PFSK-1 (cell line): ENCODE data around the gene EFNA2.

Source experiments
- FOXP2 ChIP-seq: optimal IDR thresholded peaks from 2 replicates; pipeline ENCODE3; 2011; ENCODE audit warnings: borderline replicate concordance, control low read depth, inconsistent platforms; ENCODE audit not compliant: insufficient read depth; ENCODE audit errors: extremely low read length, extremely low read depth
- POLR2AphosphoS5 ChIP-seq: IDR thresholded peaks from 2 replicates; pipeline ENCODE4 v1.6.1; 2012; ENCODE audit warnings: low read depth, mild to moderate bottlenecking, control low read depth, low read length, moderate library complexity
- REST ChIP-seq, 2 experiments: IDR thresholded peaks; 2 replicates each; pipeline versions ENCODE4 v1.6.1 to v1.8.0; 2011 to 2012; ENCODE audit warnings: low read depth in 2 of 2, low read length in 2 of 2, control low read depth in 1 of 2, inconsistent platforms in 1 of 2, mild to moderate bottlenecking in 1 of 2, moderate library complexity in 1 of 2; ENCODE audit not compliant: insufficient read depth in 1 of 2
- SIN3A ChIP-seq: IDR thresholded peaks from 2 replicates; pipeline ENCODE4 v1.6.1; 2012; ENCODE audit warnings: mild to moderate bottlenecking, low read length, moderate library complexity, borderline replicate concordance; ENCODE audit not compliant: insufficient read depth
- TAF1 ChIP-seq: IDR thresholded peaks from 2 replicates; pipeline ENCODE4 v1.6.1; 2012; ENCODE audit warnings: low read length, control low read depth, borderline replicate concordance; ENCODE audit not compliant: insufficient read depth

The EFNA2 gene

GRCh38 chr19:1266129-1266915, 19.4 kb upstream of the EFNA2 start:
- TF ChIP-seq SIN3A (peak; percentile 87; the same call in 1 of the 2 replicates), FOXP2 (no peak)

GRCh38 chr19:1266916-1267476, 18.7 kb upstream of the EFNA2 start:
- TF ChIP-seq TAF1 (no peak), POLR2AphosphoS5 (no peak), FOXP2 (no peak), REST (IDR thresholded peaks at IDR 0.05; ENCODE audit: insufficient read depth in 1 of 2, low read depth in 2 of 2, low read length in 2 of 2) (no peak), SIN3A (peak; percentile 65; the same call in 1 of the 2 replicates)

GRCh38 chr19:1267477-1268225, 18.0 kb upstream of the EFNA2 start:
- TF ChIP-seq POLR2AphosphoS5 (no peak), SIN3A (no peak), TAF1 (no peak), REST (IDR thresholded peaks at IDR 0.05; ENCODE audit: insufficient read depth in 1 of 2, low read depth in 2 of 2, low read length in 2 of 2) (no peak), FOXP2 (no peak)

GRCh38 chr19:1268226-1269064, 17.2 kb upstream of the EFNA2 start:
- no peak for TF ChIP-seq SIN3A
- no peak for TF ChIP-seq FOXP2
- TF ChIP-seq POLR2AphosphoS5, result no peak
- TF ChIP-seq TAF1, result no peak
- no peak for TF ChIP-seq REST (IDR thresholded peaks at IDR 0.05; ENCODE audit: insufficient read depth in 1 of 2, low read depth in 2 of 2, low read length in 2 of 2)

GRCh38 chr19:1269065-1269477, 16.6 kb upstream of the EFNA2 start, which contains the start of gene CIRBP:
Gene CIRBP (plus strand): TSS chr19:1269332. CDS start chr19:1270934, 1,602 bp downstream.
- peak; percentile 17; the same call in 1 of the 2 replicates for TF ChIP-seq SIN3A
- peak; percentile 93; the same call in 1 of the 2 replicates for TF ChIP-seq TAF1
- peak; percentile 98 for TF ChIP-seq POLR2AphosphoS5
- no peak for TF ChIP-seq FOXP2
- peak in 1 of 2 experiments; percentile 30; a peak in 1 of 4 replicates for TF ChIP-seq REST (IDR thresholded peaks at IDR 0.05; ENCODE audit: insufficient read depth in 1 of 2, low read depth in 2 of 2, low read length in 2 of 2)
